ENCODE data around the gene GLIPR1L2. TPM values are rescaled to one million over a fixed set of nuclear protein-coding genes. Genes with fewer than 3 reads are reported as not detected.

Gene GLIPR1L2
- total and polyA plus RNA-seq, 10 of the 15 experiments (the other 5 are each of a cell fraction or from before 2014, with no cell fraction given) = 0.04 to 0.39 (median 0.09) TPM; not detected in 3

DNA sequence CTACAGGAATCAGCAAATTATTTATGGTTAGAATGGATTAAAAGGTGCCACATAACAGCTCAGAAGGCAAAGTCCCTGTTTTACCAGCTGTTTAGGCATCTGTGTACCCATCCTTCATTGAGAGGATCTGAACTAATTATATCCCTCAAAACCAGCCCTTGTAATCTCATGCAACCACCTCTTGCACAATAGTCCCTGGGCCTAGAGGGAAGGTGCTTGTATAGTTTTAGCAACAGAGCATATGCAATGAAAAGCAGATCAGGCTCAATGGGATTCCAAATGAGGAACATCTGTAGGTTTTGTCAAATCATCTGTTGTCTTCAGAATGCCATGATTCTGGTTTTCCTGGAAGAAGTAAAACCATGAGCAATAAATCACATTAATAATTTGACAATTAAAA is 26.0 kb upstream of the GLIPR1L2 start:
- DNase-seq (ENCODE audit: low read depth, low spot score) (no peak), FAIRE-seq (no peak), ATAC-seq (no peak)
- Histone ChIP-seq H3K36me3 (ENCODE audit: control insufficient read depth in 2 of 2, insufficient read depth in 2 of 2, low read length in 1 of 2) (no peaks in the 10 kb centered on the region), H3K4me1 (ENCODE audit: control insufficient read depth, insufficient read depth, low read length) (no peaks in the 10 kb centered on the region), H2AFZ (ENCODE audit: control insufficient read depth, low read depth, low read length) (no peak overlapping the region), H4K20me1 (ENCODE audit: control insufficient read depth, insufficient read depth) (no peaks in the 10 kb centered on the region), H3K27me3 (replicated peaks in 1 of 2; ENCODE audit: control insufficient read depth in 2 of 2, insufficient read depth in 2 of 2, low read length in 1 of 2) (no peaks in the 10 kb centered on the region), H3K27ac (ENCODE audit: control insufficient read depth, insufficient read depth) (no peak overlapping the region), H3K4me2 (ENCODE audit: control insufficient read depth, insufficient read depth) (no peak overlapping the region), H3K9ac (ENCODE audit: control insufficient read depth, insufficient read depth, low read length) (no peak overlapping the region), H3K9me3 (replicated peaks; ENCODE audit: control insufficient read depth, insufficient read depth, low read length) (peaks cover 2% of the 10 kb centered on the region; the same call in 1 of the 3 replicates), H3K4me3 (no peak overlapping the region), H3K79me2 (ENCODE audit: control insufficient read depth, insufficient read depth, low read length) (no peaks in the 10 kb centered on the region)
- BruUV-seq (replicated peaks) = no TSS peak
- TF ChIP-seq EED (IDR thresholded peaks at IDR 0.05; ENCODE audit: low read depth) (no peak), CBX3 (IDR thresholded peaks at IDR 0.05; ENCODE audit: borderline replicate concordance, low read depth) (no peak), PAX8 (IDR thresholded peaks at IDR 0.05) (no peak), BMI1 (IDR thresholded peaks at IDR 0.05; ENCODE audit: borderline replicate concordance) (no peak), SIN3A (IDR thresholded peaks at IDR 0.05; ENCODE audit: low read depth, low read length) (no peak), ZZZ3 (IDR thresholded peaks at IDR 0.05; ENCODE audit: control insufficient read depth, insufficient read length, low read depth) (no peak), CEBPB (IDR thresholded peaks at IDR 0.05; ENCODE audit: borderline replicate concordance in 1 of 2, low read depth in 2 of 2, low read length in 2 of 2) (no peak), FOS (IDR thresholded peaks at IDR 0.05; ENCODE audit: borderline replicate concordance, extremely low read depth, insufficient read length) (no peak)
- TF ChIP-seq, protein P1, sequence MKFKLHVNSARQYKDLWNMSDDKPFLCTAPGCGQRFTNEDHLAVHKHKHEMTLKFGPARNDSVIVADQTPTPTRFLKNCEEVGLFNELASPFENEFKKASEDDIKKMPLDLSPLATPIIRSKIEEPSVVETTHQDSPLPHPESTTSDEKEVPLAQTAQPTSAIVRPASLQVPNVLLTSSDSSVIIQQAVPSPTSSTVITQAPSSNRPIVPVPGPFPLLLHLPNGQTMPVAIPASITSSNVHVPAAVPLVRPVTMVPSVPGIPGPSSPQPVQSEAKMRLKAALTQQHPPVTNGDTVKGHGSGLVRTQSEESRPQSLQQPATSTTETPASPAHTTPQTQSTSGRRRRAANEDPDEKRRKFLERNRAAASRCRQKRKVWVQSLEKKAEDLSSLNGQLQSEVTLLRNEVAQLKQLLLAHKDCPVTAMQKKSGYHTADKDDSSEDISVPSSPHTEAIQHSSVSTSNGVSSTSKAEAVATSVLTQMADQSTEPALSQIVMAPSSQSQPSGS (IDR thresholded peaks at IDR 0.05; ENCODE audit: low read length) = no peak
- in situ Hi-C loops (cut with MboI) = no loop called here
- intact Hi-C loops (cut with micrococcal nuclease; ENCODE audit: unreplicated experiment) = no loop called here
- ChIA-PET POLR2A (no interaction called here), RAD21 (ENCODE audit: unreplicated experiment) (interaction anchor here (1.1 kb wide), 1 partner anchor 31 kb away, joined by 3 read pairs; the partner anchor contains the start of gene GLIPR1L1), SMC1A (ENCODE audit: uncharacterized antibody, unreplicated experiment) (interaction anchor here (0.9 kb wide), 1 partner anchor 30 kb away, joined by 4 read pairs; the partner anchor contains the start of gene GLIPR1L1), CTCF (interaction anchor here (1.0 kb wide), 1 partner anchor 27 kb away, joined by 5 read pairs; the partner anchor contains the start of gene GLIPR1L2)

All from GM12878 (cell line).